MCF 10A (cell line): ENCODE data around the gene TTC39B. TPM values are rescaled to one million over a fixed set of nuclear protein-coding genes. Genes with fewer than 3 reads are reported as not detected.

ENCODE experiments used
- BruUV-seq: library from RNA; stranded (reverse); fragments of 400-500 nt; replicated peaks from 2 replicates; lab custom pipeline; 2021; lab: Mats Ljungman, UMichigan
- CTCF ChIA-PET: fragments of 300-600 bp; sonication (Branson Sonifier 250); formaldehyde crosslinking; extraction: SDS; loops from one replicate; lab custom pipeline; 2021; ENCODE audit warnings: antibody characterized with exemption, inconsistent platforms; lab: Yijun Ruan, JAX
- POLR2A ChIA-PET: fragments of 300-600, 350-650 bp; sonication (Branson Sonifier 250); formaldehyde crosslinking; extraction: SDS; loops from one replicate; lab custom pipeline; 2020; ENCODE audit warnings: antibody characterized with exemption, inconsistent platforms; lab: Yijun Ruan, JAX
- DNase-seq: peaks from one replicate; pipeline ENCODE4 v3.0.0-alpha.2; 2018; ENCODE audit not compliant: unreplicated experiment
- H3K27ac Mint-ChIP-seq: one replicate; pipeline ENCODE4 v1.8.0; 2022; ENCODE audit warnings: mild to moderate bottlenecking, low read depth, mixed read lengths; ENCODE audit not compliant: unreplicated experiment
- H3K27me3 Mint-ChIP-seq: one replicate; pipeline ENCODE4 v1.8.0; 2022; ENCODE audit warnings: mixed read lengths; ENCODE audit not compliant: insufficient read depth, unreplicated experiment
- H3K36me3 Mint-ChIP-seq: one replicate; pipeline ENCODE4 v1.8.0; 2022; ENCODE audit warnings: mild to moderate bottlenecking, moderate library complexity, mixed read lengths; ENCODE audit not compliant: insufficient read depth, unreplicated experiment
- H3K4me1 Mint-ChIP-seq: one replicate; pipeline ENCODE4 v1.8.0; 2022; ENCODE audit warnings: mixed read lengths; ENCODE audit not compliant: insufficient read depth, unreplicated experiment
- H3K4me3 Mint-ChIP-seq: one replicate; pipeline ENCODE4 v1.8.0; 2022; ENCODE audit warnings: mild to moderate bottlenecking, moderate library complexity, mixed read lengths; ENCODE audit not compliant: unreplicated experiment
- H3K9me3 Mint-ChIP-seq: one replicate; pipeline ENCODE4 v1.8.0; 2022; ENCODE audit warnings: mixed read lengths; ENCODE audit not compliant: unreplicated experiment
- intact Hi-C: fragments of 100-400 bp; cut with micrococcal nuclease; formaldehyde crosslinking; loops from 2 replicates; pipeline ENCODE4 v1.14.1; 2022
- total RNA-seq: library from RNA; stranded (reverse); gene quantifications from 2 replicates; pipeline ENCODE4 v1.2.3, GENCODE V29; 2022
- TF ChIP-seq, protein P1 (sequence below): fragments of 200-600 bp; IDR thresholded peaks from one replicate; pipeline ENCODE4 v1.8.0; 2022; ENCODE audit warnings: antibody characterized with exemption, mild to moderate bottlenecking; ENCODE audit not compliant: unreplicated experiment

The TTC39B gene
- total RNA-seq, 1 experiment from 2014 or later = 22.8 TPM

DNA sequence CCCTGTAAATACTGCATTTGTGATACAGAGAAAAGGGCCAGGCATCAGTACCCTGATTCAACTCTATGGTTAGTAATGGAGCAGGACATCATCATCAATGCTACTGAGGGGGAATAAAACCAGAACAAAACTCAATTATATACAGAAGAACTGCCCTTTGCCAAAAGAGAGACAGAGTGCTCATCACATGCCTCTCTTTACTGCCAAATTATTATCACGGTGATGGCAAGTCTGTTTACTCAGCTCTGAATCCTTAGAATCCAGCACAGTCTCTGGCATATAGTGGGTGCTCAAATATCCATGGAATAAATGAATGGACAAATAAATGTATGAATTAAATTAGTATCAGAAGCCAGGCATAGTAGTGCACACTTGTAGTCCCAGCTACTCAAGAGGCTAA is 130.2 kb downstream of the TTC39B start:
- POLR2A ChIA-PET = interaction anchor here (0.6 kb wide), 1 partner anchor 9 kb away, joined by 4 read pairs; no protein-coding TSS in a partner anchor
- Mint-ChIP-seq H3K9me3 (no peaks in the 10 kb centered on the region), H3K27ac (no peak overlapping the region), H3K4me3 (no peak overlapping the region), H3K27me3 (no peaks in the 10 kb centered on the region), H3K4me1 (no peaks in the 10 kb centered on the region), H3K36me3 (peaks cover 19% of the 10 kb centered on the region)
- TF ChIP-seq, protein P1, sequence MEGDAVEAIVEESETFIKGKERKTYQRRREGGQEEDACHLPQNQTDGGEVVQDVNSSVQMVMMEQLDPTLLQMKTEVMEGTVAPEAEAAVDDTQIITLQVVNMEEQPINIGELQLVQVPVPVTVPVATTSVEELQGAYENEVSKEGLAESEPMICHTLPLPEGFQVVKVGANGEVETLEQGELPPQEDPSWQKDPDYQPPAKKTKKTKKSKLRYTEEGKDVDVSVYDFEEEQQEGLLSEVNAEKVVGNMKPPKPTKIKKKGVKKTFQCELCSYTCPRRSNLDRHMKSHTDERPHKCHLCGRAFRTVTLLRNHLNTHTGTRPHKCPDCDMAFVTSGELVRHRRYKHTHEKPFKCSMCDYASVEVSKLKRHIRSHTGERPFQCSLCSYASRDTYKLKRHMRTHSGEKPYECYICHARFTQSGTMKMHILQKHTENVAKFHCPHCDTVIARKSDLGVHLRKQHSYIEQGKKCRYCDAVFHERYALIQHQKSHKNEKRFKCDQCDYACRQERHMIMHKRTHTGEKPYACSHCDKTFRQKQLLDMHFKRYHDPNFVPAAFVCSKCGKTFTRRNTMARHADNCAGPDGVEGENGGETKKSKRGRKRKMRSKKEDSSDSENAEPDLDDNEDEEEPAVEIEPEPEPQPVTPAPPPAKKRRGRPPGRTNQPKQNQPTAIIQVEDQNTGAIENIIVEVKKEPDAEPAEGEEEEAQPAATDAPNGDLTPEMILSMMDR = no peak
- CTCF ChIA-PET = no interaction called here
- no TSS peak for BruUV-seq
- no peak for DNase-seq
- intact Hi-C loops = no loop called here

DNA sequence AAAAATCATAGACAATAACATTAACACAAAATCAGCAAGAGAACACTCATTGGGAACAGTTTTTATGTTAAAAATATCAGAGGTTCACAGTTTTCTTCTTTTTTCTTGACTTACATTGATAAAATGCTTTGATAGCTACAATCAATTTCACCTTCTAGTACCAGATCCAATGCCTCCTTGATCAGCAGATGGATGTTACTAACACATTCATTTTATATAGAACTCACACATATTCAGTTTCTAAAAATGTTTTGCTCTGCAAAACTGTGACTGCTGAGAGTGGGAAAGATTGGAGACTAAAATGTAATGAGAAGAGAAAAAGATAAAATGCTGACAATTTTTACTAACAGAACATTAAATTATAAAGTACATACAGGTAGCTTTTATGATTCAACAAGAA is 143.1 kb downstream of the TTC39B start:
- ChIA-PET CTCF (interaction anchor here (0.6 kb wide), 1 partner anchor 74 kb away, joined by 3 read pairs; no protein-coding TSS in a partner anchor), POLR2A (no interaction called here)
- Mint-ChIP-seq H3K4me3 (no peak overlapping the region), H3K4me1 (no peaks in the 10 kb centered on the region), H3K27me3 (no peaks in the 10 kb centered on the region), H3K36me3 (peaks cover 16% of the 10 kb centered on the region), H3K27ac (no peak overlapping the region), H3K9me3 (no peaks in the 10 kb centered on the region)
- DNase-seq = no peak
- TF ChIP-seq, protein P1 = no peak
- intact Hi-C loops = no loop called here
- BruUV-seq = no TSS peak

DNA sequence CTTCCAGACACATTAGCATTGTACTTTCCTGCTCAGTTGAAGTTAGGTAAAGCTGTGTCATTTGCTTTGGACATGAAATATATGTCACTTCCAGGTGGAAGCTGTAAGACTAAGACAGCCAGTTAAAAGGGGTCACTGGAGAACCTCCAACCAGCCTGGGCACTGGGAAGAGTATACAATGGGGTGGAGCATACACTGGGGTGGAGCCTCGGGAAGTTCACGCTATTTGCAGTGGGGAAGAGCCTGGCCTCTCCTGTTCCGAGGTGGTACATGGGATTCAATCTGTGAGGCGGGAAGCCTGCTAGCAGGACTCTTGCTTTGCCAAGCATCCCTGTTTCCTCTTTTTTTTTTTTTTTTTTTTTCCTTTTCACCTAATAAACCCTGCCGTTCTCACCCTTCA is 145.3 kb downstream of the TTC39B start:
- CTCF ChIA-PET = interaction anchor here (0.5 to 2.0 kb wide), 4 partner anchors 20 to 918 kb away, joined by 3 to 9 read pairs (median 3); no protein-coding TSS in a partner anchor
- Mint-ChIP-seq H3K36me3 (peaks cover 5% of the 10 kb centered on the region), H3K27ac (no peak overlapping the region), H3K9me3 (no peaks in the 10 kb centered on the region), H3K4me1 (peaks cover 15% of the 10 kb centered on the region), H3K4me3 (no peak overlapping the region), H3K27me3 (no peaks in the 10 kb centered on the region)
- TF ChIP-seq, protein P1 = no peak
- POLR2A ChIA-PET = no interaction called here
- intact Hi-C loops = no loop called here
- no TSS peak for BruUV-seq
- DNase-seq = no peak

DNA sequence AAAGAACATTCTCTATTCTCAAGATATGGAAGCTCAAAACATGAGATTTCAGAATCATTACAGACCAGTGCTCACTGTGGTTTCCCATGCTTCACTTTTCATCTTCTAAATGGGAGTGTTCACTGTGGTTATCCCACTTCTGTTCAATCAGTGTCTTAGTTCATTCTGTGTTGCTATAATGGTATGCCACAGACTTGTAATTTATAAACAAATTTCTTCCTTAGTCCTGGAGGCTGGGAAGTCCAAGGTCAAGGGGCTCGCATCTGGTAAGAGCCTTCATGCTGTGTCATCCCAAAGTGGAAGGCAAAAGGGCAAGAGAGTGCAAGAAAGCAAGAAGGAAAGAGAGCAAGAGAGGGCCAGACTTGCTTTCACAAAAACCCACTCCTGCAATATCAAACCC is 146.3 kb downstream of the TTC39B start:
- no peak for DNase-seq

More for the DNA sequence above, 146.3 kb downstream of the TTC39B start:
- BruUV-seq = TSS peak; percentile 2
- Mint-ChIP-seq H3K4me1 (peaks cover 21% of the 10 kb centered on the region), H3K9me3 (no peaks in the 10 kb centered on the region), H3K27me3 (no peaks in the 10 kb centered on the region), H3K4me3 (no peak overlapping the region), H3K27ac (no peak overlapping the region), H3K36me3 (no peaks in the 10 kb centered on the region)
- TF ChIP-seq, protein P1 = no peak
- intact Hi-C loops = no loop called here
- ChIA-PET CTCF (no interaction called here), POLR2A (no interaction called here)
